Keratinocyte (primary cell): ENCODE data around the gene KEAP1. TPM values are rescaled to one million over a fixed set of nuclear protein-coding genes. Genes with fewer than 3 reads are reported as not detected.

Experiments
- DNase-seq: peaks from one replicate; pipeline ENCODE4 v3.0.0-alpha.2; 2011; ENCODE audit warnings: low read depth, missing footprints, low spot score
- FAIRE-seq: peaks from 2 replicates; lab custom pipeline; 2011; peaks lifted over from hg19 to GRCh38; lab: Jason Lieb, UNC
- H2AFZ ChIP-seq: 2 replicates; pipeline ENCODE4 v1.6.0; 2012; ENCODE audit warnings: low read length, control low read depth, inconsistent platforms; ENCODE audit not compliant: control insufficient read depth
- H3K27ac ChIP-seq: 2 replicates; pipeline ENCODE4 v1.5.1; 2011; ENCODE audit warnings: low read length; ENCODE audit not compliant: control insufficient read depth, insufficient read depth
- H3K27me3 ChIP-seq: 3 replicates; pipeline ENCODE4 v1.6.0; 2011; ENCODE audit warnings: low read length; ENCODE audit not compliant: control insufficient read depth, insufficient read depth; ENCODE audit errors: extremely low read depth
- H3K36me3 ChIP-seq, 2 experiments: 2 replicates in 1 of 2; 3 replicates in 1 of 2; pipeline ENCODE4 v1.5.1; 2011; ENCODE audit warnings: low read length in 2 of 2, mild to moderate bottlenecking in 1 of 2; ENCODE audit not compliant: control insufficient read depth in 2 of 2, insufficient read depth in 2 of 2; ENCODE audit errors: extremely low read depth in 1 of 2
- H3K4me1 ChIP-seq: 3 replicates; pipeline ENCODE4 v1.5.1; 2011; ENCODE audit warnings: low read length; ENCODE audit not compliant: control insufficient read depth, insufficient read depth; ENCODE audit errors: extremely low read depth
- H3K4me2 ChIP-seq: 3 replicates; pipeline ENCODE4 v1.6.0; 2011; ENCODE audit warnings: low read depth, low read length; ENCODE audit not compliant: control insufficient read depth, insufficient read depth; ENCODE audit errors: extremely low read depth
- H3K4me3 ChIP-seq, 3 experiments: fragments of 200-600 bp in 1 of 3; sonication (generic) in 1 of 3; 2 replicates in 2 of 3; 3 replicates in 1 of 3; pipeline ENCODE4 v1.5.1; 2011 to 2016; ENCODE audit warnings: low read length in 3 of 3, mild to moderate bottlenecking in 3 of 3, control low read depth in 2 of 3, inconsistent platforms in 1 of 3, low read depth in 1 of 3, mixed read lengths in 1 of 3, mixed run types in 1 of 3, moderate library complexity in 1 of 3; ENCODE audit not compliant: control insufficient read depth in 2 of 3, insufficient read depth in 2 of 3; ENCODE audit errors: extremely low read depth in 1 of 3
- H3K79me2 ChIP-seq: 2 replicates; pipeline ENCODE4 v1.6.0; 2012; ENCODE audit warnings: low read length; ENCODE audit not compliant: control insufficient read depth, insufficient read depth
- H3K9ac ChIP-seq: 3 replicates; pipeline ENCODE4 v1.6.0; 2011; ENCODE audit warnings: low read length; ENCODE audit not compliant: control insufficient read depth, insufficient read depth; ENCODE audit errors: extremely low read depth
- H3K9me1 ChIP-seq: 3 replicates; pipeline ENCODE4 v1.6.0; 2011; ENCODE audit warnings: low read length; ENCODE audit not compliant: control insufficient read depth, insufficient read depth; ENCODE audit errors: extremely low read depth
- H3K9me3 ChIP-seq: 2 replicates; pipeline ENCODE4 v1.5.1; 2012; ENCODE audit warnings: low read depth, low read length; ENCODE audit not compliant: control insufficient read depth
- H4K20me1 ChIP-seq: 3 replicates; pipeline ENCODE4 v1.6.0; 2011; ENCODE audit warnings: low read length; ENCODE audit not compliant: control insufficient read depth, insufficient read depth; ENCODE audit errors: extremely low read depth
- CTCF ChIP-seq, 3 experiments: IDR thresholded peaks in 1 of 3; conservative IDR thresholded peaks in 1 of 3; optimal IDR thresholded peaks in 1 of 3; 2 replicates in 2 of 3; 3 replicates in 1 of 3; pipeline versions ENCODE3 to v1.5.1; 2011; ENCODE audit warnings: low read length in 3 of 3, mild to moderate bottlenecking in 3 of 3, moderate library complexity in 2 of 3, control low read depth in 1 of 3, inconsistent platforms in 1 of 3; ENCODE audit not compliant: insufficient read depth in 2 of 3; ENCODE audit errors: extremely low read depth in 1 of 3
- EZH2 ChIP-seq: IDR thresholded peaks from one replicate; pipeline ENCODE4 v1.6.1; 2012; ENCODE audit warnings: inconsistent platforms, mild to moderate bottlenecking, low read length, moderate library complexity
- dilution Hi-C: fragments of 300-500 bp; cut with MboI; formaldehyde crosslinking; loops from one replicate; pipeline ENCODE4 v1.7.0; 2020; ENCODE audit warnings: low sequenced_read_pairs; ENCODE audit not compliant: extremely low pct_ligation_motif_present
- polyA plus RNA-seq, 5 experiments: library from polyadenylated mRNA; depleted of rRNA in 3 of 5; stranded (reverse) in 3 of 5; stranded (forward) in 1 of 5; unstranded in 1 of 5; fragments of >200 nt; gene quantifications; 1 replicate in 1 of 5; 2 replicates in 3 of 5; 3 replicates in 1 of 5; pipeline versions ENCODE4 v1.2.1 to v1.2.3, GENCODE V29; 2011 to 2012; ENCODE audit warnings: missing spikeins in 2 of 5, low read depth in 1 of 5, low replicate concordance in 1 of 5

The KEAP1 gene
- polyA plus RNA-seq, 1 donor (not counting 4 experiments of a cell fraction or from before 2014, with no cell fraction given): 29.6 TPM

- dilution Hi-C loops: loop anchor here (5.0 kb wide), 1 partner anchor 44 kb away; no protein-coding TSS in a partner anchor
- Histone ChIP-seq H3K9me3 (no peaks in the 10 kb centered on the region), H3K9me1 (no peaks in the 10 kb centered on the region), H3K4me3 (no peak overlapping the region), H3K4me1 (peaks cover 35% of the 10 kb centered on the region), H3K27ac (no peak overlapping the region), H3K36me3 (peaks cover 5 to 12% of the 10 kb centered on the region in 2 experiments), H2AFZ (no peak overlapping the region), H3K79me2 (peaks cover 37% of the 10 kb centered on the region), H3K9ac (no peak overlapping the region), H3K27me3 (no peaks in the 10 kb centered on the region), H4K20me1 (no peaks in the 10 kb centered on the region), H3K4me2 (no peak overlapping the region)
- TF ChIP-seq EZH2 (no peak), CTCF (optimal IDR thresholded peaks at IDR 0.05 in 1 of 3, IDR thresholded peaks at IDR 0.05 in 1 of 3, conservative IDR thresholded peaks at IDR 0.05 in 1 of 3; ENCODE audit: extremely low read depth in 1 of 3, insufficient read depth in 2 of 3, low read length in 3 of 3) (no peak)
- DNase-seq (no peak), FAIRE-seq (no peak)
Observed at GRCh38 chr19:10513223-10513622, 10.1 kb upstream of the KEAP1 start.

DNA sequence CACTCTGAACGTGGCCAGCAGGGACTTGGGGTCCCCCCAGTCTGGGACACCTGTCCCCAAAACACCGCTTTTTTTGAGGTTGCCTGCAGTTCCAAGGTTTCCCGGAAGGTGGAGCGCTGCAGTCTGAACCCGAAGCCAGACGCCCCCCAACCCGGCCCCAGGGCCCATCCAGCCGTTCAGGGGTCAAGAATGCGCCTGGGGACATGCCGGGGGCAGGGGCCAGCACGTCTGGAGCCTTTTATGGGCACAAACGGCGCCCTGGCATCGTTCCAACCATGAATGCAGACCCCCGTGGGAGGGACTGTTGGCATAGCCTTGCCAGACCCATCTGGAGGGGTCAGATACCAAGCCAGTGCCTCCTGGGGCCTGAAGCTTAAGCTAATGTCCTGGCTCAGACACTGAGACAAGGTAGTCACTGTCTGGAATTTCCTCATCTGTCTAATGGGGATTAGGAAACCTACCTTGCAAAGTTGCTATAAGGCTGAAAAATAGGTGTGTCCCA, 7.2 kb upstream of the KEAP1 start:
- H3K4me2 ChIP-seq: no peak overlapping the region
- H2AFZ ChIP-seq: no peak overlapping the region
- no peaks in the 10 kb centered on the region for H4K20me1 ChIP-seq
- no peak overlapping the region for H3K9ac ChIP-seq
- TF ChIP-seq EZH2 (no peak), CTCF (optimal IDR thresholded peaks at IDR 0.05 in 1 of 3, IDR thresholded peaks at IDR 0.05 in 1 of 3, conservative IDR thresholded peaks at IDR 0.05 in 1 of 3; ENCODE audit: extremely low read depth in 1 of 3, insufficient read depth in 2 of 3, low read length in 3 of 3) (peak; percentile 54 to 63 (median 62))
- peaks cover 21% of the 10 kb centered on the region for H3K79me2 ChIP-seq
- FAIRE-seq (peak; percentile 61), DNase-seq (no peak)
- H3K9me1 ChIP-seq: no peaks in the 10 kb centered on the region
- no peaks in the 10 kb centered on the region for H3K27me3 ChIP-seq
- dilution Hi-C loops: loop anchor here (5.0 kb wide), 1 partner anchor 47 kb away; no protein-coding TSS in a partner anchor
- peaks cover 18% of the 10 kb centered on the region for H3K4me1 ChIP-seq
- no peak overlapping the region for H3K27ac ChIP-seq
- no peak overlapping the region for H3K4me3 ChIP-seq
- no peaks in the 10 kb centered on the region for H3K9me3 ChIP-seq
- peaks cover 5 to 12% of the 10 kb centered on the region in 2 experiments for H3K36me3 ChIP-seq
